Tongue (tissue), 2 donors: ENCODE measurements around the gene CYP2S1. TPM values are rescaled to one million over a fixed set of nuclear protein-coding genes. Genes with fewer than 3 reads are reported as not detected.
A peak's percentile ranks its signal among the peaks of the same experiment; 100 is the strongest.
"Not testable (repeated sequence)": the region's sequence is repeated elsewhere in the genome, so short reads cannot be mapped to it uniquely, and the experiment has no call there.

Experiments
- DNase-seq: peaks from one replicate; pipeline ENCODE4 v3.0.0-alpha.2; 2015
- total RNA-seq: library from RNA; depleted of rRNA; stranded (reverse); fragments of >200 nt; gene quantifications from one replicate; pipeline ENCODE4 v1.2.3, GENCODE V29; 2014

Gene CYP2S1
- total RNA-seq, 1 donor from 2014 or later, result 11.0 TPM

- DNase-seq, result peak; percentile 81
These were observed 33.2 kb downstream of the CYP2S1 start for GRCh38 chr19:41226053-41226873.

DNA sequence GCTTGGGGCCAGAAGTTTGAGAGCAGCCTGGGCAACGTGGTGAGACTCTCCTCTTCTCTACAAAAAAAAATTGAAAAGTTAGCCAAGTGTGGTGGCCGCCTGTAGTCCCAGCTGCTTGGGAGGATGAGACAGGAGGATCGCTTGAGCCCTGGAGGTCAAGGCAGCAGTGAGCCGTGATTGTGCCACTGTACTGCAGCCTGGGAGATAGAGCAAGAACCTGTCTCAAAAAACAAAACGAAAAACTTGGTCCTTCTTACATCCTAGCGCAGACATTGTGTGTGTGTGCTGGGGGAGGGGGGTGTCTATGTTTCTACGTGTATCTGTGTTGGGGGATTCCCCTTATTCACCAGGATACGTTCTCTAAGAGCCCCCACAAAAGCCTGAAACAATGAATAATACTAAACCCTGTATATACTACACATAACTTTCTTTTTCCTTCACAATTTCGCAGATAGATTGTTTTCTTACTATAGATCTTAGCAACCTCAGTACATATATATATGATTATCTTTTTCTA, 33.9 kb downstream of the CYP2S1 start:
- no peak for DNase-seq

- DNase-seq, result no peak
These were observed 35.5 kb downstream of the CYP2S1 start for GRCh38 chr19:41228486-41228885.

DNA sequence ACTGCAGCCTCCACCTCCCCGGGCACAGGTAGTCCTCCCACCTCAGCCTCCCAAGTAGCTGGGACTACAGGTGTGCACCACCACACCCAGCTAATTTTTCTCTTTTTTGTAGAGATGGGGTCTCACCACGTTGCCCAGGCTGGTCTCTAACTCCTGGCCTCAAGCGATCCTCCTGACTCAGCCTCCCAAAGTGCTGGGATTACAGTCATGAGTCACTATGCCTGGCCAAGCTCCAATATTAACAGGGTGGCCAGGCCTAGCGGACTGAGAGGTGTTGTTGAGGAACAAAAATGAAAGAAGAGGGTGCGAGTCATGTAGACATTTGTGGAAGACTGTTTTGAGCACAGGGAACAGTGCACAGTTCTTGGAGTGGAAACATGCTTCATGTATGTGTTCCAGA, 36.3 kb downstream of the CYP2S1 start:
- DNase-seq, result not testable (repeated sequence)

- DNase-seq, result no peak
These were observed 37.2 kb downstream of the CYP2S1 start for GRCh38 chr19:41230067-41230857.

- DNase-seq, result no peak
These were observed 39.7 kb downstream of the CYP2S1 start for GRCh38 chr19:41232686-41233085.

DNA sequence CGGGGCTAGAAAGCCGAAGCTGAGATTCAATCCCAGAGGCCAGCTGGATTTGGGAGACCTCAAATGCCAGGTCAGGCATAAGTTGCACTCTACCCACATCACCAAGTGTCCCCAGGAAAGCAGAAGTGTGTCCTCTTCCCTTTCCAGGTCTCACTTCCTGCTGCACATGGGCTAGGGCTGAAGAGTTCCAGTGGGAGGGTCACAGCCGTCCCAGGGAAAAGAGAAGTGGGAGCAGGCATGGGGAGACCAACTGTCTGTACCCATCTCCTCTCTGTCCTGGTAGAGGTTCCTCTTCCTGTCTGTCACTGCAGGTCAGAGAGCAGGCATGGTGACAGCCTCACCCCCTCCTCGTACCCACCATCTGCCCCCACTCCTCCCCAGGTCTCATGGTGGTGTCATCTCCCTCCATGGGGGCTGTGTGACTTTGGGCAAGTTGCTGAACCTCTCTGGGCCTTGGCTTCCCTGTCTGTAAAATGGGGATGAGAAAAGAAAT, 40.8 kb downstream of the CYP2S1 start:
- DNase-seq, result no peak

DNA sequence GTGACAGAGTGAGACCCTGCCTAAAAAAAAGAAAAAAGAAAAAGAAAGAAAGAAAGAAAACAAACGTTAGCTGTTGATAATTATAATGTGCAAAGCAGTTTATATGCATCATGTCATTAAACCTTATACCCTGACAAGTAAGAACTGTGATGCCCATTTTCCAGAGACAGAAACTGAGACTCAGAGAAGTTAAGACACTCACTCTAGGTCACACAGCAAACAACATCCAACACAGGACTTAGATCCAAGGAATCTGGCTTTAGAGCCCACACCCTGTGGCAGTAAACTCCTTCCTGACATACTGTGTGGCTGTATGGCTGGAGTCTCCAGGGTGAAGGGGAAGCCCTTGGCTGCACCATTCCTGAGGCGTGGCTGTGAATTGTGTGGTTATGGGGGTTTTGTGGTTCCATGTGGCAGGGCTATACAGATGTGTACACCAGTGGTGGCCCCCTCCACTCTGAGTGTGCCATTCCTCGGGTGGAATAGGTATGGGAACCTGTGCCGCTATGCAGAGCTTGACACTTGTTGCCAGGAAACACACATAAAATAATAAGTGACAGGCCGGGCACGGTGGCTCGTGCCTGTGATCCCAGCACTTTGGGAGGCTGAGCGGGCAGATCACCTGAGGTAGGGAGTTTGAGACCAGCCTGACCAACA, 41.6 kb downstream of the CYP2S1 start:
- no peak for DNase-seq

DNA sequence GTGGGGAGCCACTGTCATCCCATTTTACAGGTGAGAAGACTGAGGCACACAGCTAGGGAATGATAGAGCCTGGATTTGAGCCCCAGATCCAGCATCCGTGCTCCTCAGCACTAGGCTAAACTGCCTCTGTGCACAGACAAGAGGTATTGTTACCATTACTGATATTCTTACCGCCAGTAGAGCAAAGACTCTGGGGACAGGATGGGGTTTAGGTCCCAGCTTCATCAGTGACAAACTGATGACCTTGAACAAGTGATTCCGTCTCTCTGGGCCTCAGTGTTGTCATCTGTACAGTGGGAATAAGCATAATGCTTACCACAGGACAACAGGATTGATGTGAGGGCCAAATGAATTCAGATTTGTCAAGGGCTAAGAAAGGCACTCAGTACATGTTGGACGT, 42.5 kb downstream of the CYP2S1 start:
- DNase-seq, result no peak

- DNase-seq, result no peak
These were observed 45.2 kb downstream of the CYP2S1 start for GRCh38 chr19:41238244-41238643.

DNA sequence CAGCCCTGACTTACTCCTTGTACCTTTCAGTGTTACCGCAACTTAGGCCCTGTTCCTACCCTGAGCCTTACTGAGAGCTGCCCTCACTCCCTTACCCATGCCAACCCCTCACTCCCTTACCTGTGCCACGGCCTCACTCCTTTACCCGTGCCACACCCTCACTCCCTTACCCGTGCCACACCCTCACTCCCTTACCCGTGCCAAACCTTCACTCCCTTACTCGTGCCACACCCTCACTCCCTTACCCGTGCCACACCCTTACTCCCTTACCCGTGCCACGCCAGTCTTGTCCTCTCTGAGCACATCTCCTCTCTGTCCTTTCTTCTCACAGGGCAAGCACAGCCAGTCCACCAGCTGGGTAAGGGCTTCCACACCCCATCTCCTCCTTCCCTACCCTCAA, 46.3 kb downstream of the CYP2S1 start:
- no peak for DNase-seq

DNA sequence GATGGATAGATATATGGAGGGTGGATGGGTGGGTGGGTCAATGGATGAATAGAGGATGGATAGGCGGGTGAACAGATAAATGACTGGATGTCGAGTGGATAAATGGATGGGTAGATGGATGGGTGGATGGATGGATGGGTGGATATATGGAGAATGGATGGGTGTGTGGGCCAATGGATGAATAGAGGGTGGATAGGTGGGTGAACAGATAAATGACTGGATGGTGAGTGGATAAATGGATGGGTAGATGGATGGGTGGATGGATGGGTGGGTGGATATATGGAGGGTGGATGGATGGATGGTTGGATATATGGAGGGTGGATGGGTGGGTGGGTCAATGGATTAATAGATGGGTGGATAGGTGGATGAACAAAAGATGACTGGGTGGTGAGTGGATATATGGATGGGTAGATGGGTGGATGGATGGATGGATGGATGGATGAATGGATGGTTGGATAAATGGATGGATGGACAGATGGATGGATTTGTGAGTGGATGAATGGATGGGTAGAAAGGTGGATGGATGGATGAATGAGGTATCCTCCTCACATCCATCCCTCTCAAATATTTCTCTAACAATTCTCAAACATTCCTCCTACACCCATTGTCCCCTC, 47.0 kb downstream of the CYP2S1 start:
- no peak for DNase-seq

DNA sequence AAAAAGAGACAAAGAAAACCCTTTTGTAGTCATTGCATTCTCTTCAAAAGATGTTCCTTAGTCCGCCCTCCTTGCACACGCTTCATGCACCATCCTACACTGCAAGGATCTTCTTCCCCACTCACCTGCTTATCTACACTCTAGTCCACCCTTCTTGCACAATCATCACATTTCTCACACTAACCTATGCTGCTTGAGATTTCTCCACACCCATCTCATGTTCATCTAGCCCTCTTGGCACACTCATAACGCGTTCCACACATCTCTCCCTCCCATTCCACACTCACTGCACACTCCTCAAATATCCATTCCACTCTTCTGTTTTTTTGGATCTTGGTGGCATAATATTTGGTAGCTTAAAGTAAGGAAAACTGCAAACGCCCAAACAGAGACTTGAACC, 48.8 kb downstream of the CYP2S1 start:
- DNase-seq, result no peak

GRCh38 chr19:41244117-41244516, 51.1 kb downstream of the CYP2S1 start:
- no peak for DNase-seq

GRCh38 chr19:41245843-41246242, 52.8 kb downstream of the CYP2S1 start:
- no peak for DNase-seq

DNA sequence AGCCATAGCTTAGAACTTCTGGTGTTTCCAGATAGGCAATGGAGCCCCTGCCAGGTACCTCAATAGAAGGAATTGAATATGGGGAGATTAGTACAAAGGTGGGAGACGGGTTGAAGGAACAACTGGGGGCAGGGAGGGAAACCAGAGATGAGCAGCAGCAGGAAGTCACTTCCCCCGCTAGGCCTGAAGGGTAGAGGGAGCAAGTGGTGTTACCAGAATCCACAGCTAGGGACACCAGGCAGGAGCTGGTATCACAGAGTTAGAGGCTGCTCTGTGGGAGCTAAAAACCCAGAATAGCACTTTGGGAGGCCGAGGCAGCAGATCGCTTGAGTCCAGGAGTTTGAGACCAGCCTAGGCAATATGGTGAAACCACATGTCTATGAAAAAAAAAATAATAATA, 55.9 kb downstream of the CYP2S1 start:
- DNase-seq, result no peak

DNA sequence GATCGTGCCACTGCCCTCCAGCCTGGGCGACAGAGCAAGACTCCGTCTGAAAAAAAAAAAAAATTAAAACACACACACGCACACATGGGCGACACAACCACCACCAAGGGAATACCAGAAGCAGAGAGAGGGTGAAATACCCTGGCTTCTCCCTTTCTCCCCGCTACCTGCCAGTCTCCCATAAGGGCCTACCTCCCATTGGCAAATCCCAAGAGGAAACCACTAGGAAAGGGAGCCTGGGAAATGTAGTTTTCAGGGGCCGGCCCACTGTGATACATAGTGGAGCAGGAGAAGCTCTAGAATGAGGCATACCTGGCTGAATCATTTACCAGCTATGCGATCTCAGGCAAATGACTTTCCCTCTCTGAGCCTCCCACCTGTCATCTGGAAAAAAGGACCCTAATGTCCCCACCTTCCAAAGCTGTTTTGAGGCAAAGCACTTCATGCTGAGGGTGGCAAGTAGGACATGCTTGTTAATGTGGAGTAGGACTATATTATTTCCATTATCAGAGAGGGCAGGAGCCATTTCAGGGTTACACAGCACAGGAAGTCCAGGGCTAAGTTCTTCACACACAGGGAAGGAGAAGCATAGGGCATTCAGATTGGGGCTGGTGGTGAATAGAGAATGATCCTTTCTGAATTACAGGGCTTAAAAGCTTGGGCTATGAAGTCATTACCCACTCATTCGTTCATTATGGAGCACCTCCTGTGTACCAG, 56.8 kb downstream of the CYP2S1 start:
- DNase-seq, result no peak

DNA sequence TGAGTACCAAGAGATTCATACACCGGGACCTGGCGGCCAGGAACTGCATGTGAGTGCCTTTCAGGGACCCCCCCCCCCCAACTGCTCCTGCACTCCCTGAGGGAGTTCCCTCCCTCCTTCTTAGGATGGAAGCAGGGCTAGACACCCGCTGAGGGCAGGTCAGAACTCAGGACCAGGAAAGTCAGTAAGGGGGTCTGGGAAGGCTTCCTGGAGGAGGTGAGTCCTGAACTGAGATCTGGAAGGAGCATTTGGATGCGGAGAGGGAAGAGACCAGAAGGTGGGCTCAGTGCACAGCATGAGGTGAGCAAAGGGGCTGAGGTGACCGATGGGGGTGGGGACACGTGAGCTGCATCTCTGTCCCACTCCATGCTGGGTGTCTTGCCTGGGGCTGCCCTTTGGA, 60.6 kb downstream of the CYP2S1 start:
- DNase-seq, result no peak

DNA sequence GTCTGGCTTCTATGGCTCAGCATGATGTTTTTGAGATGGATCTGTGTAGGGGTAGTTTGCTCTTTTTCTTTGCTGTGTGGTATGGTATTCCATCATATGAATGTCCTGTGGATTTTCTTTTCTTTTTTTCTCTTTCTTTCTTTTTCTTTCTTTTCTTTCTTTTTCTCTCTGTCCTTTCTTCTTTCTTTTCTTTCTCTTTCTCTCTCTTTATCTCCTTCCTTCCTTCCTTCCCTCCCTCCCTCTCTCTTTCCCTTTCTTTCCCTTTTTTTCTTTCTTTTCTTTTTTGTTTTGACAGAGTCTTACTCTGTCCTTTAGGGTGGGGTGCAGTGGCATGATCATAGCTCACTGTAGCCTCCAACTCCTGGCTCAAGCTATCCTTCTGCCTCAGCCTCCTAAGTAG, 62.2 kb downstream of the CYP2S1 start:
- DNase-seq, result no peak
